ENCODE measurements around the gene CAVIN1. TPM values are rescaled to one million over a fixed set of nuclear protein-coding genes. Genes with fewer than 3 reads are reported as not detected.
"Not testable (repeated sequence)": the region's sequence is repeated elsewhere in the genome, so short reads cannot be mapped to it uniquely, and the experiment has no call there.

Gene CAVIN1
- total and polyA plus RNA-seq, 3 experiments from 2014 or later = 0.18 to 0.22 TPM; not detected in 1

DNA sequence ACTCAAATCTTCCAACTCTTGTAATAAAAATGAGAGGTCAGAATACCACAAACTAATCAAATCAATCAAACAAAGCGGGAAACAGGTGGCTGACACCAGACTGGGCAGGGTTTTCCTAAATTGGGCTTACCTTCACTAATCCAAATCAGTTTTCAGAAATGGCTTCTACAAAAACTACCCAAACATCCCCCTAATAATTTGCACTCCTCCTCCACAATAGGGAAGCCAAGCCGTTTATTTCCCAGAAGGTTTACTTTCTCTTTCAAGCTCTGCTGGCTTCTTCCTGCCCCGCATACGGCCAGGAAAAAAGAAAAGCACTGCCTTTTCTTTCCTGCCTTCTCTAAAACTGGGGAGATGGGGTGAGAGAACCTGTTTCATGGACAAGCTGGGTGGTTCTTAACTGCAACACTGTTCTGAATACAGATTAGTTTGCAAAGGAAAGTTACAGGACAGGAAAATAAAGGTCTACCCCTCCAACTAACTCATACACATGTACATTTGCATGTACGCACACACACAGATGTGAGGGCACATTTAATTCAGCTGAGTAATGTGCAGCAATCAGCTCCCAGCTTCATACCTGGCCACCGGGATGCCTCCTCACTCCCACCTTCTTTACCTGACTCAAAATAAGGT lies 44.0 kb downstream of the CAVIN1 start:
- peak in 1 of 5 donors; percentile 22 for DNase-seq
- peak overlapping the region; percentile 5 for H3K27ac ChIP-seq (ENCODE audit: low read depth, low read length)
- Mint-ChIP-seq H3K27me3 (peaks cover 0 to 3% of the 10 kb centered on the region in 2 donors), H3K9me3 (no peaks in the 10 kb centered on the region), H3K4me3 (peak overlapping the region; percentile 46 to 92 (median 84)), H3K27ac (peak overlapping the region; percentile 28 to 96 (median 85)), H3K36me3 (peaks cover 0 to 14% (median 3%) of the 10 kb centered on the region in 3 donors), H3K4me1 (peaks cover 52 to 76% (median 69%) of the 10 kb centered on the region in 3 donors)
- peaks cover 20% of the 10 kb centered on the region for H3K4me1 ChIP-seq (ENCODE audit: insufficient read depth, low read length)
- peak overlapping the region; percentile 51 for H3K4me3 ChIP-seq (ENCODE audit: low read length)
- ChIA-PET POLR2A (interaction anchor here (0.5 to 2.4 kb wide), 3 partner anchors 10 to 268 kb away, joined by 3 to 11 read pairs (median 8); partner anchors contain the start of gene STAT3), CTCF (interaction anchor here (1.0 to 1.4 kb wide), 3 partner anchors 56 to 148 kb away, joined by 3 read pairs; no protein-coding TSS in a partner anchor)
- H3K27me3 ChIP-seq (ENCODE audit: insufficient read depth, low read length, poor library complexity, severe bottlenecking) = no peaks in the 10 kb centered on the region
- no peaks in the 10 kb centered on the region for H3K9me3 ChIP-seq (ENCODE audit: low read length)
- H3K36me3 ChIP-seq (ENCODE audit: insufficient read depth, low read length) = no peaks in the 10 kb centered on the region

DNA sequence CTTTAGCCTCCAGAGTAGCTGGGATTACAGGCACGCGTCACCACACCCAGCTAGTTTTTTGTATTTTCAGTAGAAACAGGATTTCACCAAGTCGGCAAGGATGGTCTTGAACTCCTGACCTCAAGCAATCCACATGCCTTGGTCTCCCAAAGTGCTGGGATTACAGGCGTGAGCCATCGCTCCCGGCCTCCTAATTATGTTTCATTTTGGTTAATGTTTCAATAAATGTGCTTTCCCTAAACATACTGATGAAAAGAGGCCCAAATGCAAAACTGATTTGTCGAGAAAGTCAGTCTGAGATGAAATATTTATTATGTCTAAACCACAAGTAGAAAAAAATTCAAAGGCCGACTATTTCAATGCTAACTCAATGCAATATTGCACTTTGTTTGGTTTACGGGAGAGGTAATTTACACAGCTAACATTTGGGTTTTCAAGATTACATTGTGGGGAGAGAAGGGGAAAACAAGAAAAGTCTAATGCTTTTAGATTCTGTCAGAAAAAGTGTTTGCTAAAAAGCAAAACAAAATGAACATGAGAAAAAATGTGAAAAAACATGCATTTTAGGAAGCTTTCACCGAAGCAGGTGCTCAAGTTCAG lies 44.6 kb downstream of the CAVIN1 start:
- Histone ChIP-seq H3K27me3 (ENCODE audit: insufficient read depth, low read length, poor library complexity, severe bottlenecking) (no peaks in the 10 kb centered on the region), H3K4me1 (ENCODE audit: insufficient read depth, low read length) (peaks cover 20% of the 10 kb centered on the region), H3K36me3 (ENCODE audit: insufficient read depth, low read length) (no peaks in the 10 kb centered on the region), H3K27ac (ENCODE audit: low read depth, low read length) (peak overlapping the region; percentile 5), H3K4me3 (ENCODE audit: low read length) (peak overlapping the region; percentile 51), H3K9me3 (ENCODE audit: low read length) (no peaks in the 10 kb centered on the region)
- no peak for DNase-seq
- ChIA-PET CTCF (interaction anchor here (1.0 to 1.4 kb wide), 3 partner anchors 56 to 148 kb away, joined by 3 read pairs; no protein-coding TSS in a partner anchor), POLR2A (interaction anchor here (2.4 kb wide), 1 partner anchor 10 kb away, joined by 11 read pairs; the partner anchor contains the start of gene STAT3)
- H3K27me3 Mint-ChIP-seq = peaks cover 0 to 3% of the 10 kb centered on the region in 2 donors
- no peaks in the 10 kb centered on the region for H3K9me3 Mint-ChIP-seq
- H3K36me3 Mint-ChIP-seq = peaks cover 0 to 15% (median 3%) of the 10 kb centered on the region in 3 donors
- H3K27ac Mint-ChIP-seq = peak overlapping the region; percentile 28 to 96 (median 85)
- H3K4me3 Mint-ChIP-seq = peak overlapping the region; percentile 46 to 92 (median 84)
- H3K4me1 Mint-ChIP-seq = peaks cover 55 to 75% (median 73%) of the 10 kb centered on the region in 3 donors

DNA sequence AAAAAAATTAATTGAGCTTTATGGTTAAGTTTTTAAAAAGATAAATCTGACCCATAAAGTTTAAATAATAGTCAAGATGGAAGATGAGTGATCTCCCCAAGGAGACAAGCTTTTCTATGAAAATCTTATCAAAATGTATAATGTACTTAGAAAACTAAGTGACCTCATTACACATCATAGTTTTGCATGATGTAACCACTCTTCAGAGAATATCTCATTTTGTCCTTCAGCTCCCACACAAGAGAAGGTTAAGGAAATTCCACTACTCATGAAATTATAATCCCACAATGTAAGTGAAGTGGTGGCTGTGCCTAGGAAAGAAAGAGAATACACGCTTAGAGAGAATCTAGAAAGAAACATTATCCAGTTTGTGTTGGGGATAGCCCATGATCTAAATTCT lies 49.2 kb downstream of the CAVIN1 start:
- peaks cover 41 to 57% (median 57%) of the 10 kb centered on the region in 3 donors for H3K4me1 Mint-ChIP-seq
- no peak overlapping the region for H3K4me3 Mint-ChIP-seq
- peaks cover 6 to 18% (median 10%) of the 10 kb centered on the region in 3 donors for H3K36me3 Mint-ChIP-seq
- H3K9me3 Mint-ChIP-seq = peaks cover 0 to 3% (median 0%) of the 10 kb centered on the region in 5 donors
- H3K4me1 ChIP-seq (ENCODE audit: insufficient read depth, low read length) = peaks cover 21% of the 10 kb centered on the region
- no peaks in the 10 kb centered on the region for H3K27me3 ChIP-seq (ENCODE audit: insufficient read depth, low read length, poor library complexity, severe bottlenecking)
- H3K27ac Mint-ChIP-seq = peak overlapping the region in 1 of 8 donors; percentile 7
- H3K27ac ChIP-seq (ENCODE audit: low read depth, low read length) = no peak overlapping the region
- peaks cover 7% of the 10 kb centered on the region for H3K36me3 ChIP-seq (ENCODE audit: insufficient read depth, low read length)
- H3K4me3 ChIP-seq (ENCODE audit: low read length) = no peak overlapping the region
- H3K27me3 Mint-ChIP-seq = no peaks in the 10 kb centered on the region
- ChIA-PET POLR2A (no interaction called here), CTCF (interaction anchor here (1.4 kb wide), 1 partner anchor 22 kb away, joined by 3 read pairs; no protein-coding TSS in a partner anchor)
- no peak for DNase-seq
- H3K9me3 ChIP-seq (ENCODE audit: low read length) = no peaks in the 10 kb centered on the region

DNA sequence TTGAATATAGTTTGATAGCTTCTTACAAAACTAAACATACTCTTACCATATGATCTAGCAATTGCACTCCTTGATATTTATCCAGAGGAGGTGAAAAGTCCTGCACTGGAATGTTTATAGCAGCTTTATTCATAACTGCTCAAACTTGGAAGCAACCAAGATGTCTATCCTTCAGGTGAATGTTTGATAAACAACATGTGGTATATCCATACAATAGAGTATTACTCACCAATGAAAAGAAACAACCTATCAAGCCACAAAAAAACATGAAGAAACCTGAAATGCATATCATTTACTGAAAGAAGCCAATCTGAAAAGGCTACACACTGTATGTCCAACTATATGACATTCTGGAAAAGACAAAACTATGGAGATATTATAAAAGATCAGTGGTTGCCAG lies 50.9 kb downstream of the CAVIN1 start:
- H3K36me3 ChIP-seq (ENCODE audit: insufficient read depth, low read length) = peaks cover 7% of the 10 kb centered on the region
- ChIA-PET POLR2A (interaction anchor here (0.7 kb wide), 1 partner anchor 405 kb away, joined by 6 read pairs; no protein-coding TSS in a partner anchor), CTCF (no interaction called here)
- peaks cover 0 to 3% (median 0%) of the 10 kb centered on the region in 5 donors for H3K9me3 Mint-ChIP-seq
- H3K27ac Mint-ChIP-seq = no peak overlapping the region
- no peaks in the 10 kb centered on the region for H3K27me3 Mint-ChIP-seq
- H3K9me3 ChIP-seq (ENCODE audit: low read length) = no peaks in the 10 kb centered on the region
- no peak overlapping the region for H3K27ac ChIP-seq (ENCODE audit: low read depth, low read length)
- no peaks in the 10 kb centered on the region for H3K27me3 ChIP-seq (ENCODE audit: insufficient read depth, low read length, poor library complexity, severe bottlenecking)
- H3K4me3 ChIP-seq (ENCODE audit: low read length) = no peak overlapping the region
- H3K4me3 Mint-ChIP-seq = no peak overlapping the region
- peaks cover 9 to 18% (median 10%) of the 10 kb centered on the region in 3 donors for H3K36me3 Mint-ChIP-seq
- DNase-seq = no peak
- peaks cover 28% of the 10 kb centered on the region for H3K4me1 ChIP-seq (ENCODE audit: insufficient read depth, low read length)
- peaks cover 38 to 57% (median 56%) of the 10 kb centered on the region in 3 donors for H3K4me1 Mint-ChIP-seq

DNA sequence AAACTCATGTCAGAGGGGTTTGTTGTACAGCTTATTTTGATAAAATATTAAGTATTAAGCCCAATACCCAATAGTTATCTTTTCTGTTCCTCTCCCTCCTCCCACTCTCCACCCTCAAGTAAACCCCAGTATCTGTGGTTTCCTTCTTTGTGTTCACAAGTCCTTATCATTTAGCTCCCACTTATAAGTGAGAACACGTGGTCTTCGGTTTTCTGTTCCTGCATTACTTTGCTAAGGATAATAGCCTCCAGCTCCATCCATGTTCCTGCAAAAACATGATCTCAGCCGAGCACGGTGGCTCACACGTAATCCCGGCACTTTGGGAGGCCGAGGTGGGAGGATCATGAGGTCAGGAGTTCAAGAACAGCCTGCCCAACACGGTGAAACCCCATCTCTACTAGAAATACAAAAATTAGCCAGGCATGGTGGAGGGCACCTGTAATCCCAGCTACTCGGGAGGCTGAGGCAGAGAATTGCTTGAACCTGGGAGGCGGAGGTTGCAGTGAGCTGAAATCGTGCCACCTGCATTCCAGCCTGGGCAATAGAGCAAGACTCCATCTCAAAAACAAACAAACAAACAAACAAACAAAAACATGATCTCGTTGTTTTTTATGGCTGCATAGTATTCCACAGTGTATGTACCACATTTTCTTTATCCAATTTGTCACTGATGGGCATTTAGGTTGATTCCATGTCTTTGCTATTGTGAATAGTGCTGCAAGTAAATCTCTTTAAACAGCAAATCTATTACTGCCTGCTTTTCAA lies 54.1 kb downstream of the CAVIN1 start:
- not testable (repeated sequence) for H3K27me3 ChIP-seq (ENCODE audit: insufficient read depth, low read length, poor library complexity, severe bottlenecking); H3K4me3 ChIP-seq (ENCODE audit: low read length); H3K9me3 ChIP-seq (ENCODE audit: low read length); H3K27ac ChIP-seq (ENCODE audit: low read depth, low read length); H3K27me3 Mint-ChIP-seq; H3K36me3 ChIP-seq (ENCODE audit: insufficient read depth, low read length); DNase-seq; H3K9me3 Mint-ChIP-seq
- Mint-ChIP-seq H3K4me1 (peaks cover 50 to 67% (median 66%) of the 10 kb centered on the region in 3 donors), H3K27ac (peak overlapping the region in 3 of 8 donors; percentile 63 to 85 (median 70)), H3K36me3 (peaks cover 10 to 28% (median 12%) of the 10 kb centered on the region in 3 donors), H3K4me3 (peak overlapping the region in 5 of 7 donors; percentile 23 to 77 (median 45))
- POLR2A ChIA-PET = interaction anchor here (0.6 to 0.7 kb wide), 2 partner anchors 46 to 52 kb away, joined by 4 to 5 read pairs; no protein-coding TSS in a partner anchor
- H3K4me1 ChIP-seq (ENCODE audit: insufficient read depth, low read length) = peaks cover 35% of the 10 kb centered on the region
- CTCF ChIA-PET = interaction anchor here (1.4 kb wide), 1 partner anchor 45 kb away, joined by 3 read pairs; no protein-coding TSS in a partner anchor

DNA sequence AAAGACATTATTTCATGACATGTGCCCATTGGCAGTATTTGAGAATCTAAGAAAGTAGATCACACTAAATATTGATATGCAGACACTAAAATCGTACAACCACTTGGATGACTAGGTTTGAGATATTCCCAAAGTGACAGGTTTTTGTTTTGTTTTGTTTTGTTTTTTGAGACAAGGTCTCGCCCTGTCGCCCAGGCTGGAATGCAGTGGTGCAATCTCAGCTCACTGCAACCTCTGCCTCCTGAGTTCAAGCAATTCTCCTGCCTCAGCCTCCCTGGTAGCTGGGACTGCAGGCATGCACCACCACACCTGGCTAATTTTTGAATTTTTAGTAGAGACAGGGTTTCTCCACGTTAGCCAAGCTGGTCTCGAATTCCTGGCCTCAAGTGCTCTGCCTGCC lies 54.7 kb downstream of the CAVIN1 start:
- POLR2A ChIA-PET = interaction anchor here (0.7 kb wide), 1 partner anchor 45 kb away, joined by 4 read pairs; no protein-coding TSS in a partner anchor
- H3K9me3 ChIP-seq (ENCODE audit: low read length); H3K4me3 ChIP-seq (ENCODE audit: low read length); CTCF ChIA-PET; H3K27me3 ChIP-seq (ENCODE audit: insufficient read depth, low read length, poor library complexity, severe bottlenecking); H3K9me3 Mint-ChIP-seq; DNase-seq; H3K27ac ChIP-seq (ENCODE audit: low read depth, low read length); H3K36me3 ChIP-seq (ENCODE audit: insufficient read depth, low read length); H3K27me3 Mint-ChIP-seq; H3K27ac Mint-ChIP-seq: not testable (repeated sequence)
- H3K4me1 ChIP-seq (ENCODE audit: insufficient read depth, low read length) = peaks cover 41% of the 10 kb centered on the region
- Mint-ChIP-seq H3K4me1 (peaks cover 53 to 71% (median 70%) of the 10 kb centered on the region in 3 donors), H3K4me3 (peak overlapping the region in 3 of 7 donors; percentile 15 to 77 (median 31)), H3K36me3 (peaks cover 10 to 26% (median 12%) of the 10 kb centered on the region in 3 donors)

DNA sequence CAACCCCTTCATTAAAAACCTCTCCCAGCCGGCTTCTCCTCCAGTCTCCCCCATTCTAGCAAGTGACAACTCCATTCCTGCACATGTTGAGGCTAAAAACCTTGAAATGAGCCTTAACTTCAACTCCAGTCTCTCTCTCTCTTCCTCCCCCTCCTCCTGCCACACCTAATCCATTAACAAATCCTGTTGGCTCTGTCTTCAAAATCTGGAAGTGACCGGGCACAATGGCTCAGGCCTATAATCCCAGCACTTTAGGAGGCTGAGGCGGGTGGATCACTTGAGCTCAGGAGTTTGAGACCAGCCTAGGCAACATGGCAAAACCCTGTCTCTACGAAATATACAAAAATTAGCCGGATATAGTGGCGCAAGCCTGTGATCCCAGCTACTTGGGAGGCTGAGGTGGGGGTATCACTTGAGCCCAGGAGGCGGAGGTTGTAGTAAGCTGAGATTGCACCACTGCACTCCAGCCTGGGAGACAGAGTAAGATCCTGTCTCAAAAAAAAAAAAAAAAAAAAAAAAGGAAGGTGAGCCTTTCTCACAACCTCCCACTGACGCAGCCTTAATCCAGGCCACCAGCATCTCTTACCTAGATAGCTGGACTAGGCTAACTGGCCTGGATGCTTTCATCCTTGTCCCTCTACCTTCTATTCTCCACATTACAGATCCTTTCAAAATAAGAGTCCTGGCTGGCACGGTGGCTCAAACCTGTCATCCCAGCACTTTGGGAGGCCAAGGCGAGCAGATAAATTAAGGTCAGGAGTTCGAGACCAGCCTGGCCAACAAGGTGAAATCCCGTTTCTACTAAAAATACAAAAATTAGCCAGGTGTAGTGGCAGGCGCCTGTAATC lies 56.7 kb downstream of the CAVIN1 start:
- Mint-ChIP-seq H3K4me3 (peak overlapping the region in 1 of 7 donors; percentile 51), H3K4me1 (peaks cover 70 to 85% (median 84%) of the 10 kb centered on the region in 3 donors), H3K36me3 (peaks cover 4 to 21% (median 17%) of the 10 kb centered on the region in 3 donors), H3K27ac (peak overlapping the region in 2 of 8 donors; percentile 64 to 69)
- ChIA-PET POLR2A (interaction anchor here (1.0 kb wide), 1 partner anchor 22 kb away, joined by 3 read pairs; the partner anchor contains the start of gene STAT3), CTCF (interaction anchor here (0.7 to 1.0 kb wide), 2 partner anchors 15 to 16 kb away, joined by 3 read pairs; no protein-coding TSS in a partner anchor)
- not testable (repeated sequence) for H3K36me3 ChIP-seq (ENCODE audit: insufficient read depth, low read length); DNase-seq; H3K4me3 ChIP-seq (ENCODE audit: low read length); H3K9me3 Mint-ChIP-seq; H3K9me3 ChIP-seq (ENCODE audit: low read length); H3K27me3 ChIP-seq (ENCODE audit: insufficient read depth, low read length, poor library complexity, severe bottlenecking); H3K27me3 Mint-ChIP-seq; H3K27ac ChIP-seq (ENCODE audit: low read depth, low read length)
- peaks cover 54% of the 10 kb centered on the region for H3K4me1 ChIP-seq (ENCODE audit: insufficient read depth, low read length)

Measured in CD8-positive, alpha-beta memory T cell (primary cell).